ENCODE data around the gene HS3ST6. TPM values are rescaled to one million over a fixed set of nuclear protein-coding genes. Genes with fewer than 3 reads are reported as not detected.

Gene HS3ST6
- total and polyA plus RNA-seq, 9 of the 15 experiments (the other 6 are each of a cell fraction or from before 2014, with no cell fraction given), result not detected

- TF ChIP-seq PTRF (tag; IDR thresholded peaks at IDR 0.05), result no peak
- no peak for TF ChIP-seq ZBTB49 (CRISPR knock-in tag; IDR thresholded peaks at IDR 0.05; ENCODE audit: borderline replicate concordance)
- TF ChIP-seq MYNN (IDR thresholded peaks at IDR 0.05), result 0 out of 2 replicates have a peak, but pooled peaks have one; percentile 17
- TF ChIP-seq MYNN (CRISPR knock-in tag; IDR thresholded peaks at IDR 0.05), result no peak
- no peak for TF ChIP-seq C11orf30 (IDR thresholded peaks at IDR 0.05; ENCODE audit: low read depth)
- TF ChIP-seq TRIM24 (IDR thresholded peaks at IDR 0.05), result no peak
- TF ChIP-seq POU5F1 (IDR thresholded peaks at IDR 0.05; ENCODE audit: borderline replicate concordance, low read depth, low read length, partially characterized antibody), result no peak
- no peak for TF ChIP-seq ZFPM2 (CRISPR knock-in tag; IDR thresholded peaks at IDR 0.05)
- TF ChIP-seq RBBP5 (IDR thresholded peaks at IDR 0.05; ENCODE audit: borderline replicate concordance, insufficient read depth, low read length, poor library complexity, severe bottlenecking), result no peak
- TF ChIP-seq MBD2 (IDR thresholded peaks at IDR 0.05; ENCODE audit: borderline replicate concordance, low read depth), result peak; percentile 5; the same call in 1 of the 2 replicates
- TF ChIP-seq ZNF282 (CRISPR knock-in tag; IDR thresholded peaks at IDR 0.05), result peak; percentile 92; the same call in 1 of the 2 replicates
- peak; percentile 71 for TF ChIP-seq KDM5B (IDR thresholded peaks at IDR 0.05; ENCODE audit: insufficient replicate concordance, low read depth, low read length)
- no peak for TF ChIP-seq BDP1 (IDR thresholded peaks at IDR 0.05; ENCODE audit: insufficient read depth, insufficient read length)
- no peak; the same call in 1 of the 2 replicates for TF ChIP-seq TEAD4 (IDR thresholded peaks at IDR 0.05; ENCODE audit: low read length)
- TF ChIP-seq TEAD4 (CRISPR knock-in tag; IDR thresholded peaks at IDR 0.05; ENCODE audit: borderline replicate concordance), result peak; percentile 79; the same call in 1 of the 2 replicates
- peak; percentile 8; the same call in 1 of the 2 replicates for TF ChIP-seq ZNF76 (CRISPR knock-in tag; IDR thresholded peaks at IDR 0.05; ENCODE audit: borderline replicate concordance)
- TF ChIP-seq MAZ (CRISPR knock-in tag; conservative IDR thresholded peaks at IDR 0.05 in 1 of 2, IDR thresholded peaks at IDR 0.05 in 1 of 2), result peak; percentile 59 to 79; a peak in 3 of 4 replicates
- no peak for TF ChIP-seq ATF1 (CRISPR knock-in tag; IDR thresholded peaks at IDR 0.05)
- peak; percentile 61 for TF ChIP-seq ATF1 (tag; IDR thresholded peaks at IDR 0.05)
- TF ChIP-seq ZNF507 (tag; conservative IDR thresholded peaks at IDR 0.05), result no peak
- no peak for TF ChIP-seq STAT5B (CRISPR knock-in tag; IDR thresholded peaks at IDR 0.05)
- TF ChIP-seq ARID3A (IDR thresholded peaks at IDR 0.05; ENCODE audit: borderline replicate concordance, low read depth, low read length), result no peak
- TF ChIP-seq IRF1 (CRISPR knock-in tag; IDR thresholded peaks at IDR 0.05; ENCODE audit: borderline replicate concordance), result no peak
- TF ChIP-seq ESRRA (IDR thresholded peaks at IDR 0.05; ENCODE audit: borderline replicate concordance, low read depth), result peak; percentile 74
- no peak for TF ChIP-seq DPF2 (IDR thresholded peaks at IDR 0.05)
- no peak for TF ChIP-seq GTF2F1 (IDR thresholded peaks at IDR 0.05; ENCODE audit: low read depth, low read length)
Measured at GRCh38 chr16:1929578-1930337, 11.5 kb upstream of the HS3ST6 start (continued).
